ENCODE results near the gene ELMOD2. TPM values are rescaled to one million over a fixed set of nuclear protein-coding genes. Genes with fewer than 3 reads are reported as not detected.

Gene ELMOD2
- total and polyA plus RNA-seq, 2 experiments from 2014 or later: 22.0 to 64.6 TPM

DNA sequence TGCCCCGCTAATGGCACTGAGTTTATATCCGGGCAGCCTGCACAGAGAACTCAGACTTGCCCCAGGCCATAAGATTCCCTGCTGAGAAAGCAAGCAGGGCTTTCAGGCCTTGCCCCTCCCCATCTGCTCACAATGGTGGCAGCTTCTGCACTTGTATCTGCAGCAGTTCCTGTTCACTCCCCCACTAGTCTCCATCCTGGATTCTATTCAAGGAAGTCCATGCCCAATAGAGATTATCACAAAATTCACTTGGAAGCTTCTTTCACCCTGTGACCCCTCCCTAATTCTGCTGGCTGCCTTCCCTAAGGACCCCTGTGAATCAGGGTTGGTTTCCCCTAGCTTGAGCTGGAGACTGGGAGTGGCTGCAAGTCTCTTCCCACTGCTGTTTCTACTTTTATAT lies 79.3 kb downstream of the ELMOD2 start:
- Histone ChIP-seq H3K27ac (no peak overlapping the region), H3K27me3 (no peaks in the 10 kb centered on the region), H2AFZ (no peak overlapping the region), H3K79me2 (no peaks in the 10 kb centered on the region), H3K9me3 (ENCODE audit: low read depth) (no peaks in the 10 kb centered on the region), H3K36me3 (replicated peaks; ENCODE audit: insufficient read depth, low read depth) (no peaks in the 10 kb centered on the region), H4K20me1 (ENCODE audit: insufficient read depth, poor library complexity, severe bottlenecking) (no peaks in the 10 kb centered on the region), H3K4me2 (no peak overlapping the region), H3K4me3 (no peak overlapping the region), H3K4me1 (ENCODE audit: insufficient read depth) (no peaks in the 10 kb centered on the region), H3K9me2 (replicated peaks; ENCODE audit: insufficient read depth) (no peaks in the 10 kb centered on the region)
- DNase-seq (ENCODE audit: low spot score): no peak
- no peak for TF ChIP-seq EZH2 (IDR thresholded peaks at IDR 0.05; ENCODE audit: borderline replicate concordance)
- TF ChIP-seq, protein P1, sequence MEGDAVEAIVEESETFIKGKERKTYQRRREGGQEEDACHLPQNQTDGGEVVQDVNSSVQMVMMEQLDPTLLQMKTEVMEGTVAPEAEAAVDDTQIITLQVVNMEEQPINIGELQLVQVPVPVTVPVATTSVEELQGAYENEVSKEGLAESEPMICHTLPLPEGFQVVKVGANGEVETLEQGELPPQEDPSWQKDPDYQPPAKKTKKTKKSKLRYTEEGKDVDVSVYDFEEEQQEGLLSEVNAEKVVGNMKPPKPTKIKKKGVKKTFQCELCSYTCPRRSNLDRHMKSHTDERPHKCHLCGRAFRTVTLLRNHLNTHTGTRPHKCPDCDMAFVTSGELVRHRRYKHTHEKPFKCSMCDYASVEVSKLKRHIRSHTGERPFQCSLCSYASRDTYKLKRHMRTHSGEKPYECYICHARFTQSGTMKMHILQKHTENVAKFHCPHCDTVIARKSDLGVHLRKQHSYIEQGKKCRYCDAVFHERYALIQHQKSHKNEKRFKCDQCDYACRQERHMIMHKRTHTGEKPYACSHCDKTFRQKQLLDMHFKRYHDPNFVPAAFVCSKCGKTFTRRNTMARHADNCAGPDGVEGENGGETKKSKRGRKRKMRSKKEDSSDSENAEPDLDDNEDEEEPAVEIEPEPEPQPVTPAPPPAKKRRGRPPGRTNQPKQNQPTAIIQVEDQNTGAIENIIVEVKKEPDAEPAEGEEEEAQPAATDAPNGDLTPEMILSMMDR (IDR thresholded peaks at IDR 0.05; ENCODE audit: poor library complexity): no peak
- no peak for TF ChIP-seq EZH2phosphoT487 (IDR thresholded peaks at IDR 0.05; ENCODE audit: low read depth, severe bottlenecking, unreplicated experiment)
- 50% methylated on average over 2 of the region's 2 CpGs for WGBS (ENCODE audit: low lambda C conversion rate, missing lambda C conversion rate)

Small RNA genes lying within 50 kb of the gene (small RNA-seq; reads per million reads assigned to genes)
- gene AC108019.1: not detected
- gene RN7SL152P: not detected

Other genes starting within 250 kb of the ELMOD2 start
- gene SCOC, start 150.5 kb upstream of the ELMOD2 start, total RNA-seq: 135 and 136 TPM in 2 replicates
- gene SCOC, start 150.5 kb upstream of the ELMOD2 start, polyA plus RNA-seq: 79.6 and 82.1 TPM in 2 replicates
- 24.6 and 26.8 TPM in 2 replicates for gene CLGN, start 96.5 kb upstream of the ELMOD2 start, total RNA-seq
- 28.2 and 30.7 TPM in 2 replicates for gene CLGN, start 96.5 kb upstream of the ELMOD2 start, polyA plus RNA-seq
- gene MGAT4D, start 25.9 kb upstream of the ELMOD2 start, total RNA-seq: not detected in 2 replicates
- not detected in 2 replicates for gene MGAT4D, start 25.9 kb upstream of the ELMOD2 start, polyA plus RNA-seq
- gene UCP1, start 44.8 kb downstream of the ELMOD2 start, total RNA-seq: not detected in 2 replicates
- not detected in 2 replicates for gene UCP1, start 44.8 kb downstream of the ELMOD2 start, polyA plus RNA-seq
- 32.8 and 35.6 TPM in 2 replicates for gene TBC1D9, start 232.2 kb downstream of the ELMOD2 start, total RNA-seq
- gene TBC1D9, start 232.2 kb downstream of the ELMOD2 start, polyA plus RNA-seq: 10.0 and 10.5 TPM in 2 replicates